WTC11 (cell line): Measurements from ENCODE around the gene CCDC80.

Experiments used
- ATF2 ChIP-seq: sonication (generic); formaldehyde crosslinking; IDR thresholded peaks from 2 replicates; pipeline ENCODE4 v1.8.1; 2022; ENCODE audit warnings: low read depth, missing genetic modification reagents, borderline replicate concordance
- ELF4 ChIP-seq: sonication (generic); formaldehyde crosslinking; IDR thresholded peaks from 2 replicates; pipeline ENCODE4 v1.8.1; 2022; ENCODE audit warnings: low read depth, mild to moderate bottlenecking, moderate library complexity, missing genetic modification reagents
- ETV6 ChIP-seq: sonication (generic); formaldehyde crosslinking; IDR thresholded peaks from 2 replicates; pipeline ENCODE4 v1.8.1; 2022; ENCODE audit warnings: mild to moderate bottlenecking, missing genetic modification reagents
- FOXP4 ChIP-seq: sonication (generic); formaldehyde crosslinking; IDR thresholded peaks from 2 replicates; pipeline ENCODE4 v1.8.0; 2022; ENCODE audit warnings: mild to moderate bottlenecking, missing genetic modification reagents
- HMGXB4 ChIP-seq: sonication (generic); formaldehyde crosslinking; IDR thresholded peaks from 2 replicates; pipeline ENCODE4 v1.8.1; 2023; ENCODE audit warnings: mild to moderate bottlenecking, moderate library complexity, missing genetic modification reagents
- JUN ChIP-seq: sonication (generic); formaldehyde crosslinking; IDR thresholded peaks from 2 replicates; pipeline ENCODE4 v1.8.0; 2023; ENCODE audit warnings: mild to moderate bottlenecking, missing genetic modification reagents
- KAT7 ChIP-seq: sonication (generic); formaldehyde crosslinking; IDR thresholded peaks from 2 replicates; pipeline ENCODE4 v1.8.1; 2023; ENCODE audit warnings: missing genetic modification reagents, mild to moderate bottlenecking, borderline replicate concordance
- MAX ChIP-seq: sonication (generic); formaldehyde crosslinking; IDR thresholded peaks from 2 replicates; pipeline ENCODE4 v1.8.0; 2022; ENCODE audit warnings: mild to moderate bottlenecking, missing genetic modification reagents
- NR3C1 ChIP-seq: sonication (generic); formaldehyde crosslinking; conservative IDR thresholded peaks from 2 replicates; pipeline ENCODE4 v1.8.1; 2023; ENCODE audit warnings: low read depth, mild to moderate bottlenecking, missing genetic modification reagents
- SP1 ChIP-seq: sonication (generic); formaldehyde crosslinking; conservative IDR thresholded peaks from 2 replicates; pipeline ENCODE4 v1.8.1; 2022; ENCODE audit warnings: missing genetic modification reagents
- TF ChIP-seq, protein P1 (sequence below): sonication (generic); formaldehyde crosslinking; IDR thresholded peaks from 2 replicates; pipeline ENCODE4 v1.8.1; 2023; ENCODE audit warnings: mild to moderate bottlenecking, missing genetic modification reagents, moderate library complexity
- TF ChIP-seq, protein P2 (sequence below): fragments of 200-600 bp; IDR thresholded peaks from 2 replicates; pipeline ENCODE4 v1.8.0; 2022; ENCODE audit warnings: antibody characterized with exemption
- TF ChIP-seq, protein P3 (sequence below): fragments of 250-450 bp; sonication (Bioruptor Pico); IDR thresholded peaks from 2 replicates; pipeline ENCODE4 v2.1.2; 2022; ENCODE audit warnings: mild to moderate bottlenecking, moderate library complexity
- TF ChIP-seq, protein P4 (sequence below): sonication (generic); formaldehyde crosslinking; IDR thresholded peaks from 2 replicates; pipeline ENCODE4 v1.8.0; 2023; ENCODE audit warnings: missing genetic modification reagents

- TF ChIP-seq NR3C1 (CRISPR knock-in tag) = no peak
- TF ChIP-seq, protein P1, sequence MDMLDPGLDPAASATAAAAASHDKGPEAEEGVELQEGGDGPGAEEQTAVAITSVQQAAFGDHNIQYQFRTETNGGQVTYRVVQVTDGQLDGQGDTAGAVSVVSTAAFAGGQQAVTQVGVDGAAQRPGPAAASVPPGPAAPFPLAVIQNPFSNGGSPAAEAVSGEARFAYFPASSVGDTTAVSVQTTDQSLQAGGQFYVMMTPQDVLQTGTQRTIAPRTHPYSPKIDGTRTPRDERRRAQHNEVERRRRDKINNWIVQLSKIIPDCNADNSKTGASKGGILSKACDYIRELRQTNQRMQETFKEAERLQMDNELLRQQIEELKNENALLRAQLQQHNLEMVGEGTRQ (CRISPR knock-in tag) = no peak
- TF ChIP-seq, protein P2, sequence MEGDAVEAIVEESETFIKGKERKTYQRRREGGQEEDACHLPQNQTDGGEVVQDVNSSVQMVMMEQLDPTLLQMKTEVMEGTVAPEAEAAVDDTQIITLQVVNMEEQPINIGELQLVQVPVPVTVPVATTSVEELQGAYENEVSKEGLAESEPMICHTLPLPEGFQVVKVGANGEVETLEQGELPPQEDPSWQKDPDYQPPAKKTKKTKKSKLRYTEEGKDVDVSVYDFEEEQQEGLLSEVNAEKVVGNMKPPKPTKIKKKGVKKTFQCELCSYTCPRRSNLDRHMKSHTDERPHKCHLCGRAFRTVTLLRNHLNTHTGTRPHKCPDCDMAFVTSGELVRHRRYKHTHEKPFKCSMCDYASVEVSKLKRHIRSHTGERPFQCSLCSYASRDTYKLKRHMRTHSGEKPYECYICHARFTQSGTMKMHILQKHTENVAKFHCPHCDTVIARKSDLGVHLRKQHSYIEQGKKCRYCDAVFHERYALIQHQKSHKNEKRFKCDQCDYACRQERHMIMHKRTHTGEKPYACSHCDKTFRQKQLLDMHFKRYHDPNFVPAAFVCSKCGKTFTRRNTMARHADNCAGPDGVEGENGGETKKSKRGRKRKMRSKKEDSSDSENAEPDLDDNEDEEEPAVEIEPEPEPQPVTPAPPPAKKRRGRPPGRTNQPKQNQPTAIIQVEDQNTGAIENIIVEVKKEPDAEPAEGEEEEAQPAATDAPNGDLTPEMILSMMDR = no peak
- TF ChIP-seq MAX (CRISPR knock-in tag) = no peak
- no peak for TF ChIP-seq HMGXB4
- no peak for TF ChIP-seq ELF4 (CRISPR knock-in tag)
- no peak for TF ChIP-seq KAT7 (CRISPR knock-in tag)
- TF ChIP-seq JUN (CRISPR knock-in tag) = no peak
- no peak for TF ChIP-seq FOXP4 (CRISPR knock-in tag)
- TF ChIP-seq SP1 (CRISPR knock-in tag) = no peak
- TF ChIP-seq, protein P3, sequence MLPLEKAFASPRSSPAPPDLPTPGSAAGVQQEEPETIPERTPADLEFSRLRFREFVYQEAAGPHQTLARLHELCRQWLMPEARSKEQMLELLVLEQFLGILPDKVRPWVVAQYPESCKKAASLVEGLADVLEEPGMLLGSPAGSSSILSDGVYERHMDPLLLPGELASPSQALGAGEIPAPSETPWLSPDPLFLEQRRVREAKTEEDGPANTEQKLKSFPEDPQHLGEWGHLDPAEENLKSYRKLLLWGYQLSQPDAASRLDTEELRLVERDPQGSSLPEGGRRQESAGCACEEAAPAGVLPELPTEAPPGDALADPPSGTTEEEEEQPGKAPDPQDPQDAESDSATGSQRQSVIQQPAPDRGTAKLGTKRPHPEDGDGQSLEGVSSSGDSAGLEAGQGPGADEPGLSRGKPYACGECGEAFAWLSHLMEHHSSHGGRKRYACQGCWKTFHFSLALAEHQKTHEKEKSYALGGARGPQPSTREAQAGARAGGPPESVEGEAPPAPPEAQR = no peak
- TF ChIP-seq, protein P4, sequence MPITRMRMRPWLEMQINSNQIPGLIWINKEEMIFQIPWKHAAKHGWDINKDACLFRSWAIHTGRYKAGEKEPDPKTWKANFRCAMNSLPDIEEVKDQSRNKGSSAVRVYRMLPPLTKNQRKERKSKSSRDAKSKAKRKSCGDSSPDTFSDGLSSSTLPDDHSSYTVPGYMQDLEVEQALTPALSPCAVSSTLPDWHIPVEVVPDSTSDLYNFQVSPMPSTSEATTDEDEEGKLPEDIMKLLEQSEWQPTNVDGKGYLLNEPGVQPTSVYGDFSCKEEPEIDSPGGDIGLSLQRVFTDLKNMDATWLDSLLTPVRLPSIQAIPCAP (CRISPR knock-in tag) = no peak
- TF ChIP-seq ATF2 = no peak
- TF ChIP-seq ETV6 (CRISPR knock-in tag) = no peak
These were observed 46.7 kb upstream of the CCDC80 start for GRCh38 chr3:112687616-112688015.
